Measurements from ENCODE around the gene STARD5.

DNA sequence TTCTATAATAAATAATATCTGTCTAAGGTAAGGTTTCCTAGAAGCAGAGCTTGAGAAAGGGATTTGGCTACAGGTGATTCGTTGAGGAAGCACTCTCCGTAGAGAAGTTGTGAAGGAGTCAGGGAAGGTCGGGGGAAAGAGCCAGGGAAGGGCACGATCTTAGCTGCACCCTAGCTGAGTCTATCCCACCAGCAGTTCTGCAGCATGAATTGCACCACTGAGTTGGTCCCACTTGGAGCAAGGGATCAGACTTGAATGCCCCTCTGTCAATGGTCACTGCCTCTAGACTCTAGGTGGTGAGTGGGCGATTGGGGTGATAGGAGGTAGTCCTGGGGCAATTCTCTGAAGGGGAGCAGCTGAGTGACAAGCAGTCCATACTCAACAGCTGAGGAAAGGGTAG is 36.5 kb upstream of the STARD5 start:
- TF ChIP-seq, protein P1, sequence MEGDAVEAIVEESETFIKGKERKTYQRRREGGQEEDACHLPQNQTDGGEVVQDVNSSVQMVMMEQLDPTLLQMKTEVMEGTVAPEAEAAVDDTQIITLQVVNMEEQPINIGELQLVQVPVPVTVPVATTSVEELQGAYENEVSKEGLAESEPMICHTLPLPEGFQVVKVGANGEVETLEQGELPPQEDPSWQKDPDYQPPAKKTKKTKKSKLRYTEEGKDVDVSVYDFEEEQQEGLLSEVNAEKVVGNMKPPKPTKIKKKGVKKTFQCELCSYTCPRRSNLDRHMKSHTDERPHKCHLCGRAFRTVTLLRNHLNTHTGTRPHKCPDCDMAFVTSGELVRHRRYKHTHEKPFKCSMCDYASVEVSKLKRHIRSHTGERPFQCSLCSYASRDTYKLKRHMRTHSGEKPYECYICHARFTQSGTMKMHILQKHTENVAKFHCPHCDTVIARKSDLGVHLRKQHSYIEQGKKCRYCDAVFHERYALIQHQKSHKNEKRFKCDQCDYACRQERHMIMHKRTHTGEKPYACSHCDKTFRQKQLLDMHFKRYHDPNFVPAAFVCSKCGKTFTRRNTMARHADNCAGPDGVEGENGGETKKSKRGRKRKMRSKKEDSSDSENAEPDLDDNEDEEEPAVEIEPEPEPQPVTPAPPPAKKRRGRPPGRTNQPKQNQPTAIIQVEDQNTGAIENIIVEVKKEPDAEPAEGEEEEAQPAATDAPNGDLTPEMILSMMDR (conservative IDR thresholded peaks at IDR 0.05), result no peak
- no peak for TF ChIP-seq ZFX (IDR thresholded peaks at IDR 0.05)

All from C4-2B (cell line).